ENCODE measurements around the gene PRPSAP2. TPM values are rescaled to one million over a fixed set of nuclear protein-coding genes. Genes with fewer than 3 reads are reported as not detected.

The PRPSAP2 gene
- total and polyA plus RNA-seq, 2 donors (not counting 1 experiment from before 2014, with no cell fraction given) = 27.1 to 58.8 TPM

GRCh38 chr17:18977646-18978045 is 119.7 kb downstream of the PRPSAP2 start:
- no peaks in the 10 kb centered on the region for H3K4me1 Mint-ChIP-seq
- no peak overlapping the region for H3K27ac Mint-ChIP-seq
- CTCF ChIA-PET = no interaction called here
- POLR2A ChIA-PET = no interaction called here
- WGBS (ENCODE audit: insufficient coverage) = 94% methylated on average over 17 of the region's 19 CpGs
- no peak overlapping the region for H3K9ac ChIP-seq (ENCODE audit: low read length)
- H3K79me2 ChIP-seq (ENCODE audit: control insufficient read depth, insufficient read depth, low read length) = no peaks in the 10 kb centered on the region
- H3K36me3 ChIP-seq (replicated peaks in 1 of 2; ENCODE audit: control extremely low read depth in 1 of 2, control insufficient read depth in 1 of 2, extremely low read depth in 1 of 2, insufficient read depth in 2 of 2, low read length in 1 of 2) = peaks cover 0 to 22% of the 10 kb centered on the region in 2 experiments
- no peaks in the 10 kb centered on the region for H3K9me3 Mint-ChIP-seq (ENCODE audit: insufficient read depth)
- no peaks in the 10 kb centered on the region for H3K27me3 ChIP-seq (replicated peaks in 1 of 4; ENCODE audit: control extremely low read depth in 1 of 4, control insufficient read depth in 3 of 4, insufficient read depth in 4 of 4, low read length in 3 of 4)
- no peak for ATAC-seq (ENCODE audit: low read depth)
- intact Hi-C loops (cut with micrococcal nuclease) = no loop called here
- no peak overlapping the region for H3K4me2 ChIP-seq (replicated peaks; ENCODE audit: low read depth, low read length, poor library complexity, severe bottlenecking)
- no peak for DNase-seq
- H2AFZ ChIP-seq (ENCODE audit: insufficient read depth, low read depth, low read length, poor library complexity, severe bottlenecking) = no peak overlapping the region
- H3K9me3 ChIP-seq (ENCODE audit: control extremely low read depth in 1 of 3, control insufficient read depth in 2 of 3, insufficient read depth in 1 of 3, low read length in 2 of 3) = no peaks in the 10 kb centered on the region
- no peak overlapping the region for H3K4me3 Mint-ChIP-seq
- H3K4me1 ChIP-seq (ENCODE audit: control insufficient read depth in 2 of 2, insufficient read depth in 2 of 2, low read length in 2 of 2) = no peaks in the 10 kb centered on the region
- H3K27me3 Mint-ChIP-seq = no peaks in the 10 kb centered on the region
- no peak overlapping the region for H3K4me3 ChIP-seq (ENCODE audit: control extremely low read depth in 1 of 5, extremely low read depth in 1 of 5, insufficient read depth in 1 of 5, low read depth in 2 of 5, low read length in 4 of 5)
- H3K27ac ChIP-seq (ENCODE audit: low read length in 2 of 2) = no peak overlapping the region
- TF ChIP-seq CTCF (IDR thresholded peaks at IDR 0.05) (no peak), EZH2 (IDR thresholded peaks at IDR 0.05; ENCODE audit: borderline replicate concordance, insufficient read depth, low read depth, low read length, poor library complexity, severe bottlenecking) (no peak)
- no peaks in the 10 kb centered on the region for H4K20me1 ChIP-seq (ENCODE audit: control insufficient read depth, insufficient read depth, low read length, poor library complexity, severe bottlenecking)

GRCh38 chr17:18978050-18978449 is 120.1 kb downstream of the PRPSAP2 start:
- TF ChIP-seq CTCF (IDR thresholded peaks at IDR 0.05) = no peak
- TF ChIP-seq EZH2 (IDR thresholded peaks at IDR 0.05; ENCODE audit: borderline replicate concordance, insufficient read depth, low read depth, low read length, poor library complexity, severe bottlenecking) = no peak

More at GRCh38 chr17:18978050-18978449, 120.1 kb downstream of the PRPSAP2 start:
- Mint-ChIP-seq H3K9me3 (ENCODE audit: insufficient read depth) (no peaks in the 10 kb centered on the region), H3K4me3 (no peak overlapping the region), H3K27me3 (no peaks in the 10 kb centered on the region), H3K4me1 (no peaks in the 10 kb centered on the region), H3K27ac (no peak overlapping the region)
- H4K20me1 ChIP-seq (ENCODE audit: control insufficient read depth, insufficient read depth, low read length, poor library complexity, severe bottlenecking) = no peaks in the 10 kb centered on the region
- WGBS (ENCODE audit: insufficient coverage) = 98% methylated on average over 13 of the region's 13 CpGs
- ChIA-PET CTCF (no interaction called here), POLR2A (no interaction called here)
- DNase-seq = no peak
- no peaks in the 10 kb centered on the region for H3K79me2 ChIP-seq (ENCODE audit: control insufficient read depth, insufficient read depth, low read length)
- H3K9ac ChIP-seq (ENCODE audit: low read length) = no peak overlapping the region
- H3K4me2 ChIP-seq (replicated peaks; ENCODE audit: low read depth, low read length, poor library complexity, severe bottlenecking) = no peak overlapping the region
- H3K27ac ChIP-seq (ENCODE audit: low read length in 2 of 2) = no peak overlapping the region
- H2AFZ ChIP-seq (ENCODE audit: insufficient read depth, low read depth, low read length, poor library complexity, severe bottlenecking) = no peak overlapping the region
- no peak for ATAC-seq (ENCODE audit: low read depth)
- no peak overlapping the region for H3K4me3 ChIP-seq (ENCODE audit: control extremely low read depth in 1 of 5, extremely low read depth in 1 of 5, insufficient read depth in 1 of 5, low read depth in 2 of 5, low read length in 4 of 5)
- peaks cover 0 to 20% of the 10 kb centered on the region in 2 experiments for H3K36me3 ChIP-seq (replicated peaks in 1 of 2; ENCODE audit: control extremely low read depth in 1 of 2, control insufficient read depth in 1 of 2, extremely low read depth in 1 of 2, insufficient read depth in 2 of 2, low read length in 1 of 2)
- H3K9me3 ChIP-seq (ENCODE audit: control extremely low read depth in 1 of 3, control insufficient read depth in 2 of 3, insufficient read depth in 1 of 3, low read length in 2 of 3) = no peaks in the 10 kb centered on the region
- no peaks in the 10 kb centered on the region for H3K27me3 ChIP-seq (replicated peaks in 1 of 4; ENCODE audit: control extremely low read depth in 1 of 4, control insufficient read depth in 3 of 4, insufficient read depth in 4 of 4, low read length in 3 of 4)
- intact Hi-C loops (cut with micrococcal nuclease) = no loop called here
- H3K4me1 ChIP-seq (ENCODE audit: control insufficient read depth in 2 of 2, insufficient read depth in 2 of 2, low read length in 2 of 2) = no peaks in the 10 kb centered on the region

Measured in B cell (primary cell).